ENCODE data around the gene TMPRSS4.

DNA sequence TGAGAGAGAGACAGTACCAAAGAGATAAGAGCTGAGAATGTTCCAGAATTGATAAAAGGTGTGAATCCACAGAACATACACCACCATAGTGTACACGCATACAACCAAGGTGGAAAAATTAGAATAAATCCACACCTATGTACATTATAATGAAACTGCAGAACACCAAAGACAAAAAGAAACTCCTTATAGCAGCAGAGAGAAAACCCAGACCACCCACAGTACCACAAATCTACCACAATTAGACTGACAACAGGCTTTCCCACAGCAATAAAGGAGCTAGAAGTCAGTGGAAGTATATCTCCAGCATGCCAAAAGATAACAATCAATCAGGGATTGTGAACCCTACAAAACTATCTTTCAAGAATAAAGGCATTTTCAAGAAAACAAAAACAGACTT is 43.9 kb downstream of the TMPRSS4 start:
- TF ChIP-seq, protein P1, sequence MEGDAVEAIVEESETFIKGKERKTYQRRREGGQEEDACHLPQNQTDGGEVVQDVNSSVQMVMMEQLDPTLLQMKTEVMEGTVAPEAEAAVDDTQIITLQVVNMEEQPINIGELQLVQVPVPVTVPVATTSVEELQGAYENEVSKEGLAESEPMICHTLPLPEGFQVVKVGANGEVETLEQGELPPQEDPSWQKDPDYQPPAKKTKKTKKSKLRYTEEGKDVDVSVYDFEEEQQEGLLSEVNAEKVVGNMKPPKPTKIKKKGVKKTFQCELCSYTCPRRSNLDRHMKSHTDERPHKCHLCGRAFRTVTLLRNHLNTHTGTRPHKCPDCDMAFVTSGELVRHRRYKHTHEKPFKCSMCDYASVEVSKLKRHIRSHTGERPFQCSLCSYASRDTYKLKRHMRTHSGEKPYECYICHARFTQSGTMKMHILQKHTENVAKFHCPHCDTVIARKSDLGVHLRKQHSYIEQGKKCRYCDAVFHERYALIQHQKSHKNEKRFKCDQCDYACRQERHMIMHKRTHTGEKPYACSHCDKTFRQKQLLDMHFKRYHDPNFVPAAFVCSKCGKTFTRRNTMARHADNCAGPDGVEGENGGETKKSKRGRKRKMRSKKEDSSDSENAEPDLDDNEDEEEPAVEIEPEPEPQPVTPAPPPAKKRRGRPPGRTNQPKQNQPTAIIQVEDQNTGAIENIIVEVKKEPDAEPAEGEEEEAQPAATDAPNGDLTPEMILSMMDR (IDR thresholded peaks at IDR 0.05; ENCODE audit: low read length) = no peak
- no peak for TF ChIP-seq EZH2 (optimal IDR thresholded peaks at IDR 0.05; ENCODE audit: low read depth, low read length)
